HG02885 (cell line): ENCODE results near the gene SENP6.
"Not testable (repeated sequence)": the region's sequence is repeated elsewhere in the genome, so short reads cannot be mapped to it uniquely, and the experiment has no call there.

Experiments
- ATAC-seq: cut with Tn5 transposase; IDR thresholded peaks from one replicate; pipeline ENCODE4 v1.9.1; 2021; ENCODE audit warnings: mild to moderate bottlenecking; ENCODE audit not compliant: unreplicated experiment, poor library complexity

Gene SENP6, protein sequence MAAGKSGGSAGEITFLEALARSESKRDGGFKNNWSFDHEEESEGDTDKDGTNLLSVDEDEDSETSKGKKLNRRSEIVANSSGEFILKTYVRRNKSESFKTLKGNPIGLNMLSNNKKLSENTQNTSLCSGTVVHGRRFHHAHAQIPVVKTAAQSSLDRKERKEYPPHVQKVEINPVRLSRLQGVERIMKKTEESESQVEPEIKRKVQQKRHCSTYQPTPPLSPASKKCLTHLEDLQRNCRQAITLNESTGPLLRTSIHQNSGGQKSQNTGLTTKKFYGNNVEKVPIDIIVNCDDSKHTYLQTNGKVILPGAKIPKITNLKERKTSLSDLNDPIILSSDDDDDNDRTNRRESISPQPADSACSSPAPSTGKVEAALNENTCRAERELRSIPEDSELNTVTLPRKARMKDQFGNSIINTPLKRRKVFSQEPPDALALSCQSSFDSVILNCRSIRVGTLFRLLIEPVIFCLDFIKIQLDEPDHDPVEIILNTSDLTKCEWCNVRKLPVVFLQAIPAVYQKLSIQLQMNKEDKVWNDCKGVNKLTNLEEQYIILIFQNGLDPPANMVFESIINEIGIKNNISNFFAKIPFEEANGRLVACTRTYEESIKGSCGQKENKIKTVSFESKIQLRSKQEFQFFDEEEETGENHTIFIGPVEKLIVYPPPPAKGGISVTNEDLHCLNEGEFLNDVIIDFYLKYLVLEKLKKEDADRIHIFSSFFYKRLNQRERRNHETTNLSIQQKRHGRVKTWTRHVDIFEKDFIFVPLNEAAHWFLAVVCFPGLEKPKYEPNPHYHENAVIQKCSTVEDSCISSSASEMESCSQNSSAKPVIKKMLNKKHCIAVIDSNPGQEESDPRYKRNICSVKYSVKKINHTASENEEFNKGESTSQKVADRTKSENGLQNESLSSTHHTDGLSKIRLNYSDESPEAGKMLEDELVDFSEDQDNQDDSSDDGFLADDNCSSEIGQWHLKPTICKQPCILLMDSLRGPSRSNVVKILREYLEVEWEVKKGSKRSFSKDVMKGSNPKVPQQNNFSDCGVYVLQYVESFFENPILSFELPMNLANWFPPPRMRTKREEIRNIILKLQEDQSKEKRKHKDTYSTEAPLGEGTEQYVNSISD

DNA sequence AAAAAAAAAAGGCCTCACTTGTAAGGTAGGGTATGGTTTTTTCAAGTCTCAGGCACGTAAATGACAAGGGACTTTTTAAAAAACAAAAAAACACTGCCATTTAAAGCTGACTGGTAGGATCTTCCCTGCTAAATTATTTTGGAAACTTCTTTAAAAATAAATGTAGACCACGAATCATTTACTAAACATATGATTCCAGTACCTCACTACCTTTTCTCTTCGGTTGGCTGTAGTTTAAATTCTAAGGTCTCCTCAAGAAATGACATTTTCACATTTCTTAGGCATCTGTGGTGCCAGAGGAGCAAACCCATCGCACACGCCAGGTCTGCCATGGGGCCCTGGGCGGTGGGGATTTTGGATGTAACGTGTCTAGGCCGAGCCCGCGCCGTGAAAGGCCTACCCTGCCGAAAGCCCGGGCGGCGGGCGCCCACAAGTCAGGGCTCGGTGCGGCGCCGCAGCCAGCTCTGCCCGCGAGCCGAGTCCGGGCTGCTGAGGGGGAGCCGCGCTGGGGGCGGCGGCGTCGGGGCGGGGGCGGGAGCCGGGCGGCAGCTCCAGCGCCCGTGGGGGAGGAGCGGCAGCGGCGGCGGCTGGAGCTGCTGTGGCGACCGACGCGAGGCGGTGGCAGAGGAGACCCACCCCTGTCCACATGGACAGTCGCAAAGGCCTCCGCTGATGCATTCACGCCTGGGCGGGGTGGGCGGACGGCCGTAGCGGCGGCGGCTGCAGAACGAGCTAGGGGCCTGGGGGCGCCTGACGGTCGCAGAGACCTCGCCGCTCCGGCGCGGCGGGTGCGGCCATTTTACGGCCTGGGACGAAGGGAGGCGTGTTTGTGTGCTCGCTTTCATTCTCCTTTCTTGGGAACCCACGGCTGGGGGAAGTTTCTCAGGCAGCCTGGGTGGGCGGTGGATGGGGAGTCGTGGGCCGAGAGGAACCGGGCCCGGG lies at the start of gene SENP6:
Gene SENP6, plus strand, starts transcription at position 577 of the 942 bp plus-strand sequence. CDS start 645 bp downstream, outside the sequence.
- ATAC-seq, result peak; percentile 74

DNA sequence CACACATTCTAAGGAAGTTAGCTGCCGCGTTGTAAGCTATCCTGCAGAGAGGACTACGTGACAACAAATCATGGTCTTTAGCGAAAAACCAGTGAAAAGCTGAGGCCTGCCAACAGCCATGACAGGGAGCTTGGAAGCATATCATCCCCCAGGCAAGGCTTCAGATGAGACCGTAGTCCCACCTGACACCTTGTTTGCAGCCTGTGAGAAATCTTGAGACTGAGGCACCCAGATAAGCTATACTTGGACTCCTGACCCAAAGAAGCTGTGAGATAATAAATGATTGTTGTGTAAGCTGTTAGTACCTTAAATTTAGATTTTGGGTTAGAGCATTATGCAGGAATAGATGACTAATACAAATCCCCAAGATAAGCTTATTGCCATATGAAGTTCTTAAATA lies 45.4 kb upstream of the SENP6 start:
- ATAC-seq, result no peak

DNA sequence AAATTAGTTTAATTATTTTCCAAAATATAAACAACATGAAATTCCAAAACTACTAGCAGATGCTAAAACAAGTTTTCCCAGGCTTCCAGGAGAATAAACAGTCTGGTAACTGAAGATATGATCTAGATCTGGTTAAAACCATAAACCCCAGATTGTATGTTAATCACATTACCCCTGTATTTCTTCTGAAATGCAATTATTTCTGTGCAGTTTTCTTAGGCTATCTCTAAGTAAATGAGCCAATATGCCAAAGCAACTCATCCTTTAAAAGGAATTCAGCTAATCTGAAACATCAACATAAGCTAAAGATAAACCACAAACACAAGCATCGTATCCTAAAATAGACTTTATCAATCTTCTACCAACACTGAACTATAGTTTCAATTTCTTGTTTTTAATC lies 44.6 kb upstream of the SENP6 start:
- ATAC-seq, result no peak

DNA sequence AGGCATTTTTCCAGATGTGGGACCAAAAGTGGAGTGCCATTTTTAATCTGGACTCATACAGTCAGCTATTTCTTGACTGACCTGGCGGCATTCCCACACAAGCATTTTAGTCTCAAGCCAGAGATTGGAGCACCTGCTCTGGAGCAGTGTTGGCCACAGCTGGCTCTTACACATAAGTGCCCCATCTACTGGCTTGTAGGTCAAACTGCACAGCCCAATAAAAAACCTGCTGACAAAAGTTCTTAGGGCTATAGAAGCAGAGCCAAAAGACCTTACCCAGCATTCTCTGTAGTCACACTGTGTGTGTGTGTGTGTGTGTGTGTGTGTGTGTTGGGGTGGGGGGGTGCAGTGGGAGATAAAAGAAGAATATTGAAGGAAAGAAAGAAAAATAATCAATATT lies 38.6 kb upstream of the SENP6 start:
- ATAC-seq, result peak; percentile 94

DNA sequence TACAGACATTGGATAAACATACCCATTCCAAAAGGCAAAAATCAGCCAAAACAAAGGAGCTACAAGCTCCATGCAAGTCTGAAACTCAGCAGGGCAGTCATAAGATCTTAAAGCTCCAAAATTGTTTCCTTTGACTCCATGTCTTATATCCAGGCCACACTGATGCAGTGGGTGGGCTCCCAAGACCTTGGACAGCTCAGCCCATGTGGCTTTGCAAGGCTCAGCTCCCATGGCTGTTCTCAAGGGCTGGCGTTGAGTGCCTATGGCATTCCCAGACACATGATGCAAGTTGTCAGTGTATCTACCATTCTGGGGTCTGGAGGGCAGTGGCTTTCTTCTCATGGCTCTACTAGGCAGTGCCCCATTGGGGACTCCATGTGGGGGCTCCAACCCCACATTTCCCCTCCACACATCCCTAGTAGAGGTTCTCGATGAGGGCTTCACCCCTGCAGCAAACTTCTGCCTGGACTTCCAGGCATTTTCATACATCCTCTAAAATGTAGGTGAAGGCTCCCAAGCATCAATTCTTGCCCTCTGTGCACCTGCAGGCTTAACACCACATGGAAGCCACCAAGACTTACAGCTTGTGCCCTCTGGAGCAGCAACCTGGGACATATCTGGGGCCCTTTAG lies 35.4 kb upstream of the SENP6 start:
- no peak for ATAC-seq

DNA sequence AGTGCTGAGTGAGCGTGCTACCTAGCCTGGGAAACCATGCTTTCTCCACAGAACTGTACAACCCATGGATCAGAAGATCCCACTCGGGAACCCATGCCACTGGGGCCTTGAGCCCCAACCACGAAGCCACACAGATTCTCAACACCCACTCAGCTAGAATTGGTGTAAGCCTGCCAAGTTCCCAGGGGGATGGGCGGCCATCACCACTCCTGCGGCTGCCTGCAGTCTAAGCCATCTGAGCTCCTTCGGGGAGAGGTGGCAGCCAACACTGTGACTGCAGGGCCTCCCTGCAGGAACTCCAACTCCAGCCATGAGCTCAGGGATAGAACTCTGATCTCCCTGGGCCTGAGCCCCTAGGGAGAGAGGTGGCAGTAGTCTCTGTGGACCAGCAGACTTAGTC lies 33.6 kb upstream of the SENP6 start:
- ATAC-seq, result no peak

DNA sequence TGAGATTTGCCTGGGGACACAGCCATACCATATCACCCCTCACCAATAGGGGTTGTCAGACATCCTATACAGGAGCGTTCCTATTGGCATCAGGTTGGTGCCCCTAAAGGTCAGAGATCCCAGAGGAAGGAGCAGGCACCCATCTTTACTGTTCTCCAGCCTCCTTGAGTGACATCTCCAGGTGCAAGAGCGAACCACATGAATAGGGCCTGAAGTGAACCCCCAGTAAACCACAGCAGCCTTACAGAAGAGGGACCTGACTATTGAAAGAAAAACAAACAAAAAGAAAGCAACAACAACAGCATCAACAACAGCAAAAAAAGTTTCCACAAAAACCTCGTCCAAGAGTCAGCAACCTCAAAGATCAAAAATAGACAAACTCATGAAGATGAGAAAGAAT lies 32.7 kb upstream of the SENP6 start:
- no peak for ATAC-seq

DNA sequence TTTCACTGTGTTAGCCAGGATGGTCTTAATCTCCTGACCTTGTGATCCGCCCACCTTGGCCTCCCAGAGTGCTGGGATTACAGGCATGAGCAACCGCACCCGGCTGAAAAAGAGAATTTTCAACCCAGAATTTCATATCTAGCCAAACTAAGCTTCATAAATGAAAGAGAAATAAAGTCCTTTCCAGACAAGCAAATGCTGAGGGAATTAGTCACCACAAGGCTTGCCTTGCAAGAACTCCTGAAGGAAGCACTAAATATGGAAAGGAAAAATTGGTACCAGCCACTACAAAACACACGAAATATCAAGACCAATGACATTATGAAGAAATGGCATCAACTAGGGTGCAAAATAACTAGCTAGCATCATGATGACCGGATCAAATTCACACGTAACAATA lies 31.0 kb upstream of the SENP6 start:
- not testable (repeated sequence) for ATAC-seq

DNA sequence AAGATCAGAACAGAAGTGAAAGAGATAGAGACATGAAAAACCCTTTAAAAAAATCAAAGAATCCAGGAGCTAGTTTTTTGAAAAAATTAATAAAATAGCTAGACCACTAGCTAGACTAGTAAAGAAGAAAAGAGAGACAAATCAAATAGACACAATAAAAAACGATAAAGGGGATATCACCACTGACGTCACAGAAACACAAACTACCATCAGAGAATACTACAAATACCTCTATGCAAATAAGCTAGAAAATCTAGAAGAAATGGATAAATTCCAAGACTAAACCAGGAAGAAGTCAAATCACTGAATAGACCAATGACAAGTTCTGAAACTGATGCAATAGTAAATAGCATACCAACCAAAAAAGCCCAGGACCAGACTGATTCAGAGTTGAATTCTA lies 29.6 kb upstream of the SENP6 start:
- ATAC-seq, result no peak

DNA sequence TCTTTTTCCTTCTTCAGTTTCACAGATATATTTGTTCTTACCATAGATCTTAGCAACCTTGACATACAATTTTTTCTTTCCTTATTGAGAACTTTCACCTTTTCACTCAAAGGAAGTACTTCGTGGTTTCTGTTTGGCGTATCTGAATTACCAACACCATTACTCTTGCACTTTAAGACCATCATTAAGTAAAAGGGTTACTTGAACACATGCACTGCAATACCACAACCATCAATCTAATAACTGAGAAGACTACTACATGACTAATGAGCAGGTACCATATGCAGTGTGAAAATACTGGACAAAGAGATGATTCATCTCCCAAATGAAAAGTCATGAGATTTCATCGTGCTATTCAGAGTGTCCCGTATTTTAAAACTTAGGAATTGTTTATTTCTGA lies 21.7 kb upstream of the SENP6 start:
- ATAC-seq, result peak; percentile 90

DNA sequence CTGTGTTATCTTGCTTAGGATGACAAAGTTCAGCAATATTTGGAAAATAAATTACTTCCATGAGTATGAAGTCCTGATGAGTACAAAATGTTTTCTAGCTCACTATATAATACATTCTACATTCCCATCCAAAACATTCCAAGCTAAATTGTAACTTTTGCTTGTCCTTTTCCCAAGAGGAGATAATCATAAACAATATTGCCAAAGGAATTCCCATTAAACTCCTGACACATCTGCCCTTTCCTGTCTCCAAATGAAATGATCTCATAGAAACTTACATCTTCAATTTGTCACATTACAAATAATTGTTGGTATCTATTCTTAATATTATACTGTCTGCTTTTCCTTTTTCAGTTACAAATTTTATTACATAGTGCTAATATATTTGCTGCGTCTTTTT lies 20.4 kb upstream of the SENP6 start:
- no peak for ATAC-seq

DNA sequence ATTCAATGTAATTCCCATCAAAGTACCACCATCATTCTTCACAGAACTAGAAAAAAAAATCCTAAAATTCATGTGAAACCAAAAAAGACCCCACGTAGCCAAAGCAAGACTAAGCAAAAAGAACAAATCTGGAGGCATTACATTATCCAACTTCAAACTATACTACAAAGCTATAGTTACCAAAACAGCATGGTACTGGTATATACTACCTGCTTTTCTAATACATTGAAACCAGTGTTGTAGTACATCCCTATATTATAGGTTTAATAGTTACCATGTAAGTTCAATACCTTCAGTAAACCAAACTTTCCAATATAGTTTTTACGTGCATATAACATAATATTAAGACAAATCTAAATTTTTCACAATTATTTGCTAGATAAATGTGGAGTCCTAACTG lies 17.1 kb upstream of the SENP6 start:
- not testable (repeated sequence) for ATAC-seq

DNA sequence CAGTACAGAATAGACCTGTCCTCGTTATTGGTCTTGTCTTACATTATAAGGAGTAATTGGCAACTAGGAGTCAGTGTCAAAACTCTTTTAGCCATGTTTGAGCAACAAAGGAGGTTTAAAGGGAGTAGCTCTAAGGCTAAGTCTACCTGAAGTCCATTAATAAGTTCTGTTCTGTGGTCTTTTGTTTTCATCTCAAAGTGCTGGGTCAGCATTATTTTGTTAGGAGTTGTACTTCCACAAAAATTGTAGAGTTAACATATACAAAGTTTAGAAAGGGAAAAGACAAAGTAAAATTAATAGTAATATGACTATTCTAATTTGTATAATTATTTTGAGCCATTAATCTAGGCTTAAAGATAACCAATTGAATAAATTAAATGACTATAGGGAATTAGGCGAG lies 12.7 kb upstream of the SENP6 start:
- no peak for ATAC-seq

DNA sequence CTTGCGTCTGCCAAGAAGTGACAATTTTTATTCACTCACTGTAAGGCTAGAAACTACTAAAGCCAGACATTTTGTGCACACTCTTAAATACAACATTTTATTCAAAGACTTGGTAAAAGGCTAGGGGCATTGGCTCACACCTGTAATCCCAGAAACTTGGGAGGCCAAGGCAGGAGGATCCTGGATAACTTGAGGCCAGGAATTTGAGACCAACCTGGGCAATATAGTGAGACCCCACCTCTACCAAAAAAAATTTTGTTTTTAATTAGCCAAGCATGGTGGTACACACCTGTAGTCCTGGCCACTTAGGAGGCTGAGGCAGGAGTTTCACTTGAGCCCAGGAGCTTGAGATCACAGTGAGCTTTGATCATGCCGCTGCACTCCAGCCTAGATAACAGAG lies 11.3 kb upstream of the SENP6 start:
- no peak for ATAC-seq

DNA sequence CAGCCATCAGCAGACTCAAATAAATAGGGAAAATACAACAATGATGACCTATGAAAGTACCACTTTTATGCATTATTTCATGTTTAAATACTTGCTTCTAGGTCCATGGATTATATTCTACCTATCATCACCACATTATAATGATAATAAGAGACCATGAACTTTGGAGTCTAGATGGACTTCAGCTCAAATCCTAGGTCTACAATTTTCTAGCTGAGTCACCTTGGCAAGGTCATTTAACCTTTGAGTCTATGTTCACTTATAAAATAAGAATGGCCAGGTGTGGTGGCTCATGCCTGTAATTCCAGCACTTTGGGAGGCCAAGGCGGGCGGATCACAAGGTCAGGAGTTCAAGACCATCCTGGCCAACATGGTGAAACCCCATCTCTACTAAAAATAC lies 5.3 kb upstream of the SENP6 start:
- ATAC-seq, result not testable (repeated sequence)

DNA sequence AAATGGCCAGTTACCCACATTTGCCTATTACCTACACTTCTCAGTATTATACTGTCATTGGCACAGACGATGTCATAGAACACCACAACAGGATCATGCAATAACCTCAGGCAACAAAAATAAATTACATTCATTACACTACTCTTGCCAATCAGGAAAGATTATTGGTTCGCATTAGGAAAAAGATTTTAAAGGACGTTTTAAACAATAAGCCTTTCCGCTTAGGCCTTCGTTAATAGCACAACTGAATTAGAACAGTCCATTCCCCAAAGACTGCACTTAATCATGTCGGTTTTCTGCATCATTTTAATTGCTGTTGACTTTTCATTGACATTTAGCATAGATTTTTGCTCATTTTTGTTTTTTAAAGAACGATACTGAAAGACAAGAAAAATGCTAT lies 912 bp upstream of the SENP6 start:
- ATAC-seq, result no peak

DNA sequence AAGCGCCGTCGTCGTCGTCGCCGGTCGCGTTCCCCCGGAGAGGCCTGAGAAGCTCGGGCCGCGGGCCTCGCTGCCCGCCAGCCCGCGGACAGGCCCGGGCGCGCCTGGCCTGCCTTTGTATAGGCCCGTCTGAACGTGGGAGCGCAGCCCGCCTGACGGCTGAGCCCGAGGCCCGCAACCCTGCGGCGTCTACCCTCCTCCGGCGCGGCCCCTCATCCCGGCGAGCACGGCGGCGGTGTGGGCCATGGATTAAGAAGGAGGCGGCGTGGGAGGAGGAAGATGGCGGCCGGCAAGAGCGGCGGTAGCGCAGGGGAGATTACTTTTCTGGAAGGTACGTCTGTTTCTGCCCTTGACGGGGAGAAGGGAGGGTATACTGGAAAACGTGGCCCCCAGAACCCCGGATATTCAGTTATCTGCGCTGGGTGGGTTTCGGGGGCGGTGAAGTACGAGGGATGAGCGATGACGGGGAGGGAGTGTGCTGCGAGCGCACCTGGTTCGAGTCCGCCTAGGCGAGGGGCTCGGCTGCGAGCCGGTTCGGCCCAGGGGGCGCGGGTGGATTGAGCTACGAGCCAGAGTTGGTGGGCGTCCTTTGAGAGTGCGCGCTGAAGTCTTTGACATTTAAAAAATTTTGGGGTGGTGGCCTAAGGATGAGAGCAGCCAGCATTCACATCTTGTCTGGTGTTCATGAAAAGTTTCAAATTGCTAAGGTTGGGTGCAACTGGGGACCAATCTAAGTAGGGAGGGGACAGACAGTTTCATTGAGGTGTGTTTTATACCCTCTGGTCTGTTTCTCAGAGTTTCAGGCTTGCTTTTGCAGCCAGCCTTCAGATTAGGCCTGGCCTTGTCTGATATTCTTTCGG lies 796 bp downstream of the SENP6 start:
- peak; percentile 40 for ATAC-seq

DNA sequence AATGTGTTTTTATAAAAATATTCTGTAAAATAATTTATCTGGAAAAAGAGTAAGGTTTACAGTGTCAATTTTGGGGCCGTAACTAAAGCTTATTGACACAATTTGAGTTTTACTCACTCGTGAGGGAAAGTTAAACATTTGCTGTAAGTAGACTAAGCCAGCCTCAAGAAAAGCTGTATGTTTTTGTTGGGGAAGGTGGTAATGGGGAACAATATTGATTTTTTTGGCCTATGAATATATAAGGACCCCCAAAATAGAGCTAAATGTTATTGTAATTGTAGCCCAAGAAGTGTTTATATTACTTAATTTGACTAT lies 1.4 kb downstream of the SENP6 start:
- ATAC-seq, result no peak

DNA sequence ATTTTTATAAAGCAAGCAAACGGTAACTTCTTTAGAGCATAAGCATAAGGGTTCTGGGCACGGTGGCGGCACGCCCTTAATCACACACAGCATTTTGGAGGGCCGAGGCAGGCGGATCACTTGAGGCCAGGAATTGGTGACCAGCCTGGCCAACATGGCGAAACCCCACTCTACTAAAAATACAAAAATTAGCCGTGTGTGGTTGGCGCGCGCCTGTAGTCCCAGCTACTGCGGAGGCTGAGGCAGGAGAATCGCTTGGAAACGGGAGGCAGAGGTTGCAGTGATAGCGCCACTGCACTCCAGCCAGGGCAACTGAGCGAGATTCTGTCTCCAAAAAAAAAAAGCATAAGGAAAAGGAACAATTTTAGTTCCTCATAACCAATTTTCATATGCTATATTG lies 2.6 kb downstream of the SENP6 start:
- no peak for ATAC-seq
